Stimulated activated CD4-positive, alpha-beta T cell treated with anti-CD3 and anti-CD28 coated beads, TNF-alpha, amount 100 ng/mL, for 4 hours (primary cell): Measurements from ENCODE around the gene KDM6A.
"Not testable (repeated sequence)": the region's sequence is repeated elsewhere in the genome, so short reads cannot be mapped to it uniquely, and the experiment has no call there.

Source experiments
- DNase-seq, 3 experiments: peaks; one replicate each; pipeline ENCODE4 v3.0.0-alpha.2; 2020; ENCODE audit warnings: low read depth in 3 of 3

The KDM6A gene

DNA sequence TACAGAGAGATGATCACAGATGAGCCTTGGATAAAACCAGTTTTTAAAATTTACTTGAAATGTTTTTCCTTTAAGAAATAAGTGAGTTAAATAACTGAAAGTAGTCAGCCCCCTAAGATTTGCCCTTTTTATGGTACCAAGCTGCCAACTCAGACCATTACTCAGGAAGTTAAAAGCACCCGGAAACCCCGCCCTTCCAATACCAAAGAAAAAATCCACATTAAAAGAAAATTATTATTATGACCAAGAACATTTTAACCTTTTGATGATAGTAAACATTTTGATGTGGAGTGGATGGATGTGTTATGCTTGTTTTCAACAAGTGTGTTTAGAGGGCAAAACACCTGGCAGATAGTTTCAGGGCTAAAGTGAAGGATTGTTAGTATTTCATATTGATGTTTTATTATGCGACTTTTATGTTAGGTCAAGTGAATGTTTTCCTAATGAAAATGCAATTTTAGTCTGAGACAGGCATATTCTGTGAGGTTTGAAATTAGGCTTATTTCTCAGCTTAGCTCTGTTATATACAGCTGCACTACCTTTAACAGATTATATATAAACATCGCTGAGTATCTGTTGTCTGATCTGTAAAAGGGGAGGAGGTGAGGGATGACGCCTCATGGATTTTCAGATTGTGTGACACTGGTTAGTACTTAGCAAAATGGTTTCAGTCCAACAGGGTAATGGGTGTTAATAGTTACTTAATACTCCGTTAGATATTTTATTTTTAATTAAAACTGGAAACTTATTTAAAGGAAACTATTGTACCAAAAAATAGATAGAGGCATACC is 89.0 kb downstream of the KDM6A start:
- DNase-seq: no peak

DNA sequence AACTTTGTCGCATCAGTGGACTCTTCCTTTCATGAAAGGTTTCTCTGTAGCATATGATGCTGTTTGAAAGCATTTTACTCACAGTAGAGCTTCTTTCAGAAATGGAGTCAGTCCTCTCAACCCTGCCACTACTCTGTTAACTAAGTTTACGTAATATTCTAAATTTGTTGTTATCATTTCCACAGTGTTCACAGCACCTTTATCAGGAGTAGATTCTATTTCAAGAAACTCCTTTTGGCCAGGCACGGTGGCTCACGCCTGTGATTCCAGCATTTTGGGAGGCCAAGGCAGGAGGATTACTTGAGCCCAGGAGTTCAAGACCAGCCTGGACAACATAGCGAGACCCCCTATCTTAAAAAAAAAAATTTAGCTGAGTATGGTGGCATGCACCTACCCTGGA is 90.0 kb downstream of the KDM6A start:
- no peak for DNase-seq

DNA sequence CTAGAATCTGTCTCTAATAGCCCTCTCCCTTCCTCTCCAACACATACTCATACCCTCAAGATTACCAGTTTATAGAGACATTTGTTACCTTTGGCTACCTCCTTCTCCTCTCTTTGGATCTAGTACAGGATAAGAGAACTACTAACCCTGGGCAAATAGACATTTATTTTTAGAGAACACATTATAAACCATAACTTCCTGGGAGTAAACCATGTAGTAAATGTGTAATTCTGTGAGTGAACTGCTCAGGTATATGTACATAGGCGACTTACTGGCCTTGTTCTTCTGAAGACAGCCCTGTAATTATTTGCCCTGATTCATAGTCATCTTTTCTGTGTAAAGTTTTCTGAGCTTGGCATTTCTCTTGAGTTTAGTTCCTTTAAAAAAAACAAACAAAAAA is 94.2 kb downstream of the KDM6A start:
- no peak for DNase-seq

DNA sequence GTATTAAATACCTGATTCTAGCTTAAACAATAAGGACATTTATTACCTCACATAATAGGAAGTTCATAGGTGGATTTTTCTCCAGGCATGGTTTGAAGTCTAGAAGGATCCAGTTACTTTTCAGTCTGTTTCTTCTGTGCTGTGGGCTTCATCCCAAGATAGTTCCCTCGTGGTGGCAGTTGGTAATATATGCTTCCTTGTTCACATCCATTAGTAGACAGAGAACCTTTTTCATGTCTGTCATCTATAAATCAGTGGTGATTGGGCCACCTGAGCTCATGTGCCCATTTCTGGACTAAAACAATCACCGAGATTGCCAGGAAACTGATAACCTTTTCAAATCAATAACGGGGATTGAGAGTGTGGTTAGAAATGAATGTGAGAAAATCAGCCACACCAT is 97.7 kb downstream of the KDM6A start:
- DNase-seq: no peak

DNA sequence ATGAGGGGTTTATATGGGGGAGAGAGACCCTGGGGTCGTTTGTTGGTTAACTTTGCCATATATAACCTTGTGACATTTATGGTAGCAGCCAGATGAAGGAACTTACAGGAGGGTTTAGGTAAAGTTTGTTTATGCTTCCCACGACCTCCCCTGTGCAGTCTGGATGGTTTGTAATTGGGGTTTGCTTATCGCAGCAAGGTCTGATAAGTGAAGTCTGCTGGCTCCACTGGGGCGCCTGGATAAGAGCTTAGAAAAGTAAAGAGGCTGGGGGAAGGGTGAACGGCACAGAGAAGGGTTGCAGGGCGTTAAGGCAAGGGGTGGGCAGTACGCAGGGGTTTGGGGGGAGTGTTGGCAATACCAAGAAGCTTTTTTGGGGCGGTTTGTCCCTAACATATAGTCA is 98.7 kb downstream of the KDM6A start:
- no peak for DNase-seq

DNA sequence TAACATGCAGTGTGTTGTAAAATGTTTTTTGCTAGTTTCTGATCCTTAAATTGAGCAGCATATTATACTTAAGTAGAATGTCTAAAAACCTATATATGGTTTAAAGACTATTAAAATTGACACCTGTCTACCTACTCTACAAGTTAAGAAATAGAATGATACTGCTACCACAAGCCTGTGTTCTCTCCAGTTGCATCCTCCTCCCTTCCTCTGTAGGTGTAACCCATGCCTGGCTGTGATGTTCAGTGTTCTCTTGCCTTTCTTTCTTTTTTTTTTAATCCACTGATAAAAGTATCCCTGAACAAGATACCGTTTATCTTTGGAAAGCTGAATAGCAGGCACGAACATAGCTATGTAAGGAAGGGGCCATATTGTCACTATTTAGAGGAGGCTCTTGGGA is 99.1 kb downstream of the KDM6A start:
- DNase-seq: no peak

DNA sequence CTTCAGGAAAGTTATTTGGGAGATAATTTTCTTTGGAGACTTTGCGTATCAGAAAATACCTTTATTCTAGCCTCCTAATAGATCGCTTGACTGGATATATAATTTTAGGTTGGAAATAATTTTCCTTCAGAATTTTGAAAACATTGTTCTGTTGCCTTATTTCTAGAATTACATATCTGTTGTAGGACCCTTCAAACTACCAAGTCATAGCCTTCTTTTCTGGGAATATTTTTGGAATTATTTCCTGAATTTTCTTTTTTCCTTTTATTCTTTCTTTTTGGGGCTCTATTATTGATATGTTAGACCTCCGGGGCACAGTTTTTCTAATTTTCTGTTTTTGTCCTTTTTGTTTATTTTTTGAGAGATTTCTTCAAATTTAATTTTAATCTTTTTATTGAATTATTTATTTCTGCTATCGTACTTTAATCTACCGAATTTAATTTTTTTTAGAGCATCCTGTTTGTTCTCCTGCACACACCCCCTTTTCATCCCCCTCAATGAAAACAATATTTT is 100.5 kb downstream of the KDM6A start:
- DNase-seq: no peak

DNA sequence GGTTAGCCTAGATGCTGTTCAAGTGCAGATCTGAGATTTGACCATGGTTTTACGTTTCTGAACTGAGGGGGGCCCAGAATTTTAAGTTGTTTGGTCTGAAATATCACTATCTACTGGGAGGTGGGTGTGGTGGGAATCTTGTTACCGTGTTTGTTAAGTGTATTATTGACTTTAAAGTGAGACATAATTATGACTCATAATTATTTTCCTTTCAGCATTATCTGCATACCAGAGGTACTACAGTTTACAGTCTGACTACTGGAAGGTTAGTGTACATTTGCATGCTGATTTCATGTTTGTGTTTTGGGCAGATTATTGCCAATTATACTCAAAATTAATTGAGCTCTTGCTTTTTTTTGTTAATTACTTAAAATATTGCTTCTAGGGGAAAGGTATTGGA is 101.5 kb downstream of the KDM6A start:
- DNase-seq: no peak

DNA sequence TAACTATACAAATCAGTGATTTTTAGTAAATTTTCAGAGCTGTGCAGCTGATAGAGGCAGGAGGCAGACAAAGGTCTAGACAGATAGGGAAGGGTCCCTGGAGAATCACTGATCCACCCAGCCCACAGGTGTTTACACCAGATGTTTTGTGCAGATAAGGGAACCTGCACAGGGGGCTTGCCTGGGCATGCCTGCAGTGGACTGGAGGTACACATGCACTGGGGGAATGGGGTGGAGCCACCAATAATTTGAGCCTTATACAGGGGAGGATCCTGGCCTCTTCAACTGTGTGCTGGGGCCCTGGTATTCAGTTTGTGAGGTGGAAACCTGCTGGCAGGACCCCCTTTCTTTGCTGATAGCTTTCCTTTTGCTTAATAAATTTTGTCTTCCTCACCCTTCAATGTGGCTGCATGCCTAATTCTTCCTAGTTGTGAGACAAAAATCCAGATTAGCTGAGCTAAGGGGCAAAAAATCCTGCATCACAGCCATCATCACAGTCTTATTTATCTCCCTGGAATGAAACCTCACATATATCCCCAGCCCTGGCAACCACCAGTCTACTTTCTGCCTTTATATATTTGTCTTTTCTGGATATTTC is 102.8 kb downstream of the KDM6A start:
- DNase-seq: no peak

DNA sequence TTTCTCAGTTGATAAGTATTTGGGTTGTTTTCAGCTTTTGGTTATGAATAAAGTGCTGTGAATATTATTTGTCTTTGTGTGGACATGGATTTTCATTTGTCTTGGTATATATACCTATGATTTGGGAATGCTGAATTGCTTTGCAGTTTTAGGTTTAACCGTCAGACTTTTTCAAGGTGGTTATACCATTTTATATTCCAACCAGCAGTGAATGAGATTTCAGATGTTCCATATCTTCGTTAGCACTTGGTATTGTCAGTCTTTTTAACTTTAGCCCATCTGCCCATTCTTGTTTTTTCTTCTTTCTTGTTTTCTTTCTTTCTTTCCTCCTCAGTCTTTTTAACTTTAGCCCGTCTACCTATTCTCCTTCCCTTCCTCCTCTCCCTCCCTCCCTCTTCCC is 106.0 kb downstream of the KDM6A start:
- DNase-seq: no peak

DNA sequence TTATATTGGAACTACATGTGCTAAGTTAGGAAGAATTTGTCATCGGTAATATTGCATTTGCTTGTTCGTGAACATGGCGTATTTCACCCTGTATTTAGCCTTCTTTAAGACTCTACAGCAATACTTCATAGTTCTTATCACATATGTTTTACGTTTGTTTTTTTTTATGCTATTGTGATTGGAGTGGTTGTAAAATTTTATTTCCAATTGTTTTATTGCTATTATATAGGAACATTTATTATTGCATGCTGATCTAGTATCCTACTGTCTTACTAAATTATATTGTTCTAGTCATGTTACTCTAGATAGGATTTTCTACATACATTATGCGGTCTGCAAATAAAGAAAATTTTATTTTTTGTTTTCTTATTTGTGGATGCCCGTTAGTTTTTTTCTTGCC is 107.4 kb downstream of the KDM6A start:
- DNase-seq: no peak

DNA sequence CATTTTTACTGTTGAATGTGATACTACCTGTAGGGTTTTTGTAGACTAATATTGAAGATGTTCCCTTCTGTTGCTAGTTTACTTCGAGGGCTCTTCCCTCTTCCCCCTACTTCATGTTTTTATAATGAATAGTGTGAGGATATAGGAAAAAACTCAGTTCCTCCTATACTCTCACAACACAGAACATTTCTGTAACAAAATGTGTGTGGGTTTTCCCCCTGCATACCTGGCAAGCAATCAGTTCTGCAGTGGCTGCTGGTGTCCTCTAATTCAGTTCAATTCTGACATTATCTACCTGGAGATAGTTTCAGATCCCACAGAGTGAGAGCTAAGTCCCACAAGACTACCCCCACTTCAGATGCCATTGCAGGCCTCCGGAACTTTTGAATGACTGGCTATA is 107.9 kb downstream of the KDM6A start:
- no peak for DNase-seq

DNA sequence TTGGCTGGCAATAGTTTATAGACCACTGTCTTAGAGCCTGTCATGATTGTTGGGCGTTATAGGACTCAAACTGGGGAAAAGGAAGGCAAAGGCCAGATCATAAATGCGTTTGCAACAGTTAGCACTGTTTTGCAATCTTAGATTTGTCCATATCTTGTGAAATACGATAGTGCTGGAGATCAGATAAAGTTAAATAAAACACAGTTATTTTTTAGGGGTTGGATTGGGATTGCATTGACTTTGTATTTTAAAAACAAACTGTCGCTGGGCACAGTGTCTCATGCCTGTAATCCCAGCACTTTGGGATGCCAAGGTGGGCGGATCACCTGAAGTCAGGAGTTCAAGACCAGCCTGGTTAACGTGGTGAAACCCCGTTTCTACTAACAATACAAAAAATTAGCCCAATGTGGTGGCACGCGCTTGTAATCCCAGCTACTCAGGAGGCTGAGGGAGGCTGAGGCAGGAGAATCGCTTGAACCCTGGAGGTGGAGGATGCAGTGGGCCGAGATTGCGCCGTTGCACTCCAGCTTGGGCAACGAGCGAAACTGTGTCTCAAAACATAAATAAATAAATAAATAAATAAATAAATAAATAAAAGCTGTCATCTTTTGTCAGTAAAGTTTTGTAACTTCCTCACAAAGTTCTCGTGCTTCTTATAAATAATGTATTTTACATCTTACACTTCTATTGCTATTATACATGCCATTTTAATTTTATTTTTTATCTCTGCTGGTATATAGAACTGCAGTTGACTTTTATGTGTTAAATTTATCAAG is 117.2 kb downstream of the KDM6A start:
- DNase-seq: no peak

DNA sequence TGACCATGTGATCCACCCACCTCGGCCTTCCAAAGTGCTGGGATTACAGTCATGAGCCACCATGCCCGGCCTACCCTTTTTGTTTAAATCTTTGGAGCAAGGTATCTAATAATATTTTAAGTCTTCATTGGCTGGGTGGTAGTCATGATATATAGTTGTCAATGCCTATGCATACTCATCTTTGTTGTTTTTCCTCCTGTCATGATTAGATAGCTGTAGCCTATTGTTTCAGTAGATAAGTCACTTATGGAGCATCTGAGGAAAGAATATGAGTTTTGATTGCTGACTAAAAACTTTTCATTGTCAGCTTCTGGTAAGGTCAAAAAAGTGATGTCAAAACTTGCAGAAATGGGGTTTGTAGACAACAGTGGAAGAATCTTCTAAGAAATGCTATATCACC is 119.8 kb downstream of the KDM6A start:
- no peak for DNase-seq

DNA sequence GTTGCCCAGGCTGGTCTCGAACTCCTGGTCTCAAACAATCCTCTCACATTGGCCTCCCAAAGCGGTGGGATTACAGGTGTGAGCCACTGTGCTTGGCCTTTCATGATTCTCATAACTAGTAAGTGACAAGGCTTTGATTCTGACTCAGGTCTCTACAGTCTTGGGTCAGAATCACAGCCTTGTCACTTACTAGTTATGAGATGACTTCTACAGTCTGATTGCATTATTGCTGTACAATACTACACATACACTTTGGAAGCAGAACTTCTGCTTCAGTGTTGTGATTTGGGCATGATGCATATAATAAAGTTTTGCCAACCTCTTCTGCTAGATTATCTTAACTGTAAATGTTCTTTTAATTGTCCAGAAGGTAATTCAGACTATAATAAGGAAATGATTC is 123.3 kb downstream of the KDM6A start:
- no peak for DNase-seq

DNA sequence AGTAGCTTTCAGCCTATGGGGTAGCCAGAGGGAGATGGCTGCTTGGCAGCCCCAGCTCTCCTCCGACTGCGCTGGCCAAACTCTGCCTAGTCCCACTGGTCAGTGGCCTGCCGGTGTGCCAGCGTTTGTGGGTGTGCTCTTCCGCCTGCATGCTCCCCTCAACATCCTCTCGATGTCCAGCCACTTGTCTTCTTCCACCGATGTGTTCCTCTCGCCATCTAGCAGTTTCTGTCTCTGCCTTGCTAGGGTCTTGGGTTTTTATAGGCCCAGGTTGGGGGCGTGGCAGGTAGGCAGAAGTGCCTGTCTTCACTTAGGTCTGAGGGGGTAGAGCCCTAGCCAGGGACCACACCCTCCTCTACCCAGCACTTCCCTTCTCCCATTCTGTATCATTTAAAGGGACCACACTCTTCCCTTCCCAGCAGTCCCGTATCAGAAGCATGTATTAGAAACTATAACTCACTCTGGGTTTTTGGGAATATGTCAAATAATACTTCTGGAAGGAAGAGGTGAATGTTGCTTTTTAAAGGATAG is 124.4 kb downstream of the KDM6A start:
- no peak for DNase-seq

DNA sequence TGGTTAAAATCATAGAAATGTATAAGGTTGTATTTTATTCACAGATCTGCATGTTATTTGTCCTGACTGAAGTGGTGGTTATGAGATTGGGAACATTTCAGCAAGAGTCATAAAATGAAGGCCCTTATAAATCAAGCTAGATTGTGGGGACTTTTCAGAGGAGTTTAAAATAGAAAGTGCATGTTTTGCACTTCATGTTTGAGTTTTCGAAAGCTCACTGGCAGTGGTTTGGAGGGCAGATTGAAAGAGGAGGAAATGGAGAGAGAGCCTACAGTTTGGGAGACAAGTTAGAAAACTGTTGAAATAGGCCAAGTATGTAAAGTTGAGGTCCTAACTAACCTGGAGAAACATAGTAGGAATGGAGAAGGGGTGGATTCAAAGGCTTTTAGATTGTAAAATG is 124.9 kb downstream of the KDM6A start:
- DNase-seq: no peak

DNA sequence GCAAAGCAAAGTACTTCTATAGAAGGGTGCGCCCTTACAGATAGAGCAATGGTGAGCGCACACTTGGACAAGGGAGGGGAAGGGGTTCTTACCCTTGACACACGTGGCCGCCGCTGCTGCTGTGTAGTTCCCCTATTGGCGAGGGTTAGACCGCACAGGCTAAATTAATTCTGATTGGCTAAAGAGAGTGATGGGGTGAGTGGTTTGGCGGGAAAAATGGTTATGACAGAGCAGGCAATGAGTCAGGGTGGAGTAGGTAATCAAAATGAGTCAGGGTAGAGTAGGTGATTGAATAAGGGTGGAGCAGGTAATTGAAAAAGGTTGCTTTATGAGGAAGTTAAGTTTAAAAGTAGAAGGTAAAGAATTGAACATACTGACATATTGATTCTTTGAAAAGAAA is 126.2 kb downstream of the KDM6A start:
- DNase-seq: not testable (repeated sequence)

DNA sequence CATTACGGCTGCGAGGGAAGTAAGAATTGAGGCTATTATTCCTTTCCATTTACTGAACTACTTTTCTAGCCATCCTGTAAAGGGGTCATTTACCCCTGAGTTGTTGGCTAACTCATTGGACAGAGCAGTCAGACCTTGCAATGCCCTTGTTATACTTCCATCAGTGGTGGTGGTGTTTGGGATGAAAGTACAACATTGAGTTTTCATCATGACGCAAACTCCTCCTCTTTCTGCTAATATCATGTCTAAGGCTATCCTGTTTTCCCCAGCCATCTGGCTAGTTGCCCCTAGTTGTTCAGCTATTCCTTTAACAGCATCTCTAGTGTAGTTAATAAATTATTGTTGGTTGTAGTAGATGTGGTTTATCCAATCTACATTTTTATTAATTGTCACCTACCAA is 126.9 kb downstream of the KDM6A start:
- not testable (repeated sequence) for DNase-seq

DNA sequence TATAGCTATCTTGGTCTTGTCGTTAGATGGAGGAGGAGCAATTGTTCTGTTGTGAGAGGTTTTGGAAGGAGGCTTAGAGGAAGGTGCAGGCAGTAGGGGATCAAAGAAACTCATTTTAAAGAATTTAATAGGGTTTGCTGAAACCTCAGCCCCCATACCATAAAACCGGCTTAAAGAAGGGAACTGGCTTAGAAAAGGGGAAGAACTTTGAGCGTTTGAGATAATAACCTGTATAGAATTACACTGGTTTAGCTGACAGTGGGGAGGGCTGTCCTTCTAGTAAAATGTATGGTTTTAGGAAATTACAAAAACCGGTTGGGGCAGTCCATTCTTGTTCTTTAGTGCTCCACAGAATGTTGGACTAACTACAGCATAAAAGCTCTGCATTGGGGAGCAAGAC is 128.1 kb downstream of the KDM6A start:
- DNase-seq: no peak

DNA sequence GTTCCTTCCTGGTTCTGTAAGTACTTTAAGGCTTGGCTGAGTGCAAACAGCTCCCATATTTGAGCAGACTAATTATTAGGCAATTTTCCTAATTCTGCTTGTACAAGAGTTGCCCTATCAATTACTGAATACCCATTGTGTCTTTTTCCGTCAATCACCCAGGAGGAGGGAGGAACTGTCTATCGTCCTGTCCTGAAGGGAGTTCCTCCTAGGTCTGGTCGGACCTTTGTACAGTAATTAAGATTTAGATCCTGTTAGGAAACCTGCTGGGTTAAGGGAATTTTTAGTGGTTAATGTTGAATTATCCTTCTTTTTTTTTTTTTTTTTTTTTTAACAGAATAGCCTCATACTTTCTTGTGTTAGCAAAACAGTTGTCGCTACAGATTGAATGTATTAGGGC is 130.1 kb downstream of the KDM6A start:
- DNase-seq: no peak

DNA sequence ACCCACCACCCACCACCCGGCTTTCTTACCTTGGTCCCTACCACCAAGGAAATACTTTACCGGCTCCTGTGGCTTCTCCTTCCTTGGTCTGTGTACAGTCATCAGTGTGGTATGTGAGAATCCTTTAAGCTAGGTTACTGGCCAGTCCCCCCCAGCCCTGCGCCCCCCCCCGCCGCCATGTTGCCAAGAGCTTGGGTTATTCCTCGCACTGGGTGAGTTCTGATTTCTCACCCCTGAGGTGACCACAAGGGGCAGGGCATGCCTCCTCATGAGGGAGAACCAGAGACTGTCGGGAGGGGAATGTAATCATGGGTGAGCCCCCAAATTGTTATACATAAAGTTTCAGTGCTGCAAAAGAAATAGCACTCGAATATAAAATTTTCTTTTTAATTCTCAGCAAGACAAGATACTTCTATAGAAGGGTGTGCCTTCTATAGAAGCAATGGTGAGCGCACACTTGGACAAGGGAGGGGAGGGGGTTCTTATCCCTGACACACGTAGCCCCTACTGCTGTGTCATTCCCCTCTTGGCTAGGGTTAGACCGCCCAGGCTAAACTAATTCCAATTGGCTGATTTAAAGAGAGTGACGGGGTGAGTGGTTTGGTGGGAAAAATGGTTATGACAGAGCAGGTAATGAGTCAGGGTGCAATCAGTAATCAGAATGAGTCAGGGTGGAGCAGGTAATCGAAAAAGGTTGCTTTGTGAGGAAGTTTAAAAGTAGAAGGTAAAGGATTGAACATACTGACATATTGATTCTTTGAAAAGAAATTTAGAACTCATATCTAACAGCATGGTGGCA is 133.2 kb downstream of the KDM6A start:
- no peak for DNase-seq
